K562 (cell line): ENCODE data around the gene ACY1. TPM values are rescaled to one million over a fixed set of nuclear protein-coding genes. Genes with fewer than 3 reads are reported as not detected.

Source experiments
- ATAC-seq: fragments of 200-7000 bp; cut with Tn5 transposase; 3 replicates; pipeline ENCODE4 v1.9.1; 2020; ENCODE audit warnings: moderate library complexity
- BruUV-seq: library from RNA; stranded (reverse); fragments of 400-500 nt; replicated peaks from 2 replicates; lab custom pipeline; 2021; lab: Mats Ljungman, UMichigan
- CTCF ChIA-PET: fragments of 300-600 bp; formaldehyde crosslinking; extraction: SDS; loops from one replicate; lab custom pipeline; 2021; ENCODE audit warnings: low intra/inter-chr PET ratio; lab: Yijun Ruan, JAX
- POLR2A ChIA-PET: fragments of 300-600, 350-650 bp; sonication (Branson Sonifier 250); formaldehyde crosslinking; extraction: SDS; loops from one replicate; lab custom pipeline; 2021; ENCODE audit warnings: antibody characterized with exemption, inconsistent platforms; lab: Yijun Ruan, JAX
- DNase-seq, 4 experiments: peaks; one replicate each; pipeline versions ENCODE4 v3.0.0 to v3.0.0-alpha.2; 2011 to 2018; ENCODE audit warnings: low spot score in 3 of 4, mixed read lengths in 3 of 4; ENCODE audit errors: extremely low read depth in 1 of 4
- FAIRE-seq: peaks from 2 replicates; lab custom pipeline; 2011; peaks lifted over from hg19 to GRCh38; lab: Jason Lieb, UNC
- H2AFZ ChIP-seq: 2 replicates; pipeline ENCODE4 v1.6.0; 2011; ENCODE audit warnings: low read depth, low read length, control low read depth, inconsistent platforms
- H3K27ac ChIP-seq: fragments of 200-600 bp; 3 replicates; pipeline ENCODE4 v1.8.0; 2011; ENCODE audit warnings: low read depth, mild to moderate bottlenecking, control low read depth, inconsistent platforms, low read length, moderate library complexity, mixed read lengths; ENCODE audit errors: extremely low read depth
- H3K27me3 ChIP-seq, 2 experiments: fragments of 300-600 bp in 1 of 2; 2 replicates in 1 of 2; 3 replicates in 1 of 2; pipeline versions ENCODE4 v1.6.0 to v1.8.0; 2011; ENCODE audit warnings: inconsistent platforms in 2 of 2, low read length in 2 of 2, mild to moderate bottlenecking in 1 of 2, mixed read lengths in 1 of 2, moderate library complexity in 1 of 2; ENCODE audit not compliant: control insufficient read depth in 2 of 2, insufficient read depth in 2 of 2
- H3K36me3 ChIP-seq: fragments of 300-600 bp; 3 replicates; pipeline ENCODE4 v1.8.0; 2011; ENCODE audit warnings: mild to moderate bottlenecking, low read length, inconsistent platforms; ENCODE audit not compliant: control insufficient read depth, insufficient read depth
- H3K4me1 ChIP-seq, 2 experiments: fragments of 200-600 bp in 1 of 2; replicated peaks in 1 of 2; 2 replicates in 1 of 2; 3 replicates in 1 of 2; pipeline versions ENCODE4 v1.5.1 to v1.8.0; 2011; ENCODE audit warnings: inconsistent platforms in 2 of 2, low read length in 2 of 2, mild to moderate bottlenecking in 1 of 2, mixed read lengths in 1 of 2, moderate library complexity in 1 of 2; ENCODE audit not compliant: control insufficient read depth in 2 of 2, insufficient read depth in 2 of 2
- H3K4me2 ChIP-seq: 2 replicates; pipeline ENCODE4 v1.6.1; 2011; ENCODE audit warnings: low read length, control low read depth, inconsistent platforms, mixed read lengths; ENCODE audit not compliant: insufficient read depth
- H3K4me3 ChIP-seq: fragments of 200-600 bp; sonication (generic), shearing (Covaris generic); 2 replicates; pipeline ENCODE4 v1.5.1; 2016; ENCODE audit warnings: control low read depth, inconsistent platforms
- H3K79me2 ChIP-seq: fragments of 200-600 bp; 3 replicates; pipeline ENCODE4 v1.8.0; 2011; ENCODE audit warnings: low read length, inconsistent platforms; ENCODE audit not compliant: control insufficient read depth, insufficient read depth
- H3K9ac ChIP-seq, 2 experiments: 2 replicates each; pipeline versions ENCODE4 v1.6.0 to v1.6.1; 2011; ENCODE audit warnings: low read depth in 2 of 2, low read length in 2 of 2, control low read depth in 1 of 2, inconsistent platforms in 1 of 2, mild to moderate bottlenecking in 1 of 2, mixed read lengths in 1 of 2; ENCODE audit not compliant: insufficient read depth in 1 of 2
- H3K9me1 ChIP-seq: one replicate; pipeline ENCODE4 v1.6.0; 2011; ENCODE audit warnings: inconsistent platforms, mild to moderate bottlenecking, low read length, moderate library complexity; ENCODE audit not compliant: control insufficient read depth, insufficient read depth
- H3K9me3 ChIP-seq: replicated peaks from 2 replicates; pipeline ENCODE4 v1.5.1; 2011; ENCODE audit warnings: low read depth, low read length, inconsistent platforms; ENCODE audit not compliant: control insufficient read depth, insufficient read depth
- H4K20me1 ChIP-seq: replicated peaks from 2 replicates; pipeline ENCODE4 v1.6.1; 2011; ENCODE audit warnings: low read length, inconsistent platforms, mixed read lengths; ENCODE audit not compliant: control insufficient read depth, insufficient read depth
- CREB1 ChIP-seq, 2 experiments: sonication (generic) in 1 of 2; formaldehyde crosslinking in 1 of 2; IDR thresholded peaks; 2 replicates each; pipeline versions ENCODE4 v1.6.1 to v1.8.0; 2012 to 2022; ENCODE audit warnings: inconsistent platforms in 1 of 2, mild to moderate bottlenecking in 1 of 2, missing genetic modification reagents in 1 of 2, moderate library complexity in 1 of 2
- GTF2E2 ChIP-seq: fragments of 200-800 bp; sonication (Bioruptor generic); IDR thresholded peaks from 2 replicates; pipeline ENCODE4 v1.6.1; 2016; ENCODE audit warnings: missing genetic modification characterization, missing compliant biosample characterization
- HDAC8 ChIP-seq: fragments of 450-650 bp; IDR thresholded peaks from 2 replicates; pipeline ENCODE4 v1.6.1; 2016; ENCODE audit warnings: mild to moderate bottlenecking, missing genetic modification characterization, moderate library complexity, missing compliant biosample characterization
- SMAD1 ChIP-seq: fragments of 150-350 bp; IDR thresholded peaks from 2 replicates; pipeline ENCODE4 v1.6.1; 2014; ENCODE audit warnings: low read length, low read depth; ENCODE audit not compliant: partially characterized antibody
- TBL1XR1 ChIP-seq, 2 experiments: IDR thresholded peaks; 2 replicates each; pipeline ENCODE4 v1.6.1; 2012; ENCODE audit warnings: improper control_type of control experiment in 2 of 2, low read length in 2 of 2, mild to moderate bottlenecking in 1 of 2
- ZNF324 ChIP-seq: fragments of 250-450 bp; sonication (Bioruptor Pico); IDR thresholded peaks from 2 replicates; pipeline ENCODE4 v1.4.0; 2020; ENCODE audit warnings: mild to moderate bottlenecking
- WGBS: fragments of 100-300 bp; shearing (Covaris generic); methylation state at CpG from one replicate; pipeline ENCODE4 v1.1.6; 2016; ENCODE audit warnings: low coverage, mixed read lengths; ENCODE audit not compliant: insufficient coverage; ENCODE audit errors: missing lambda C conversion rate; 5-methylcytosine and 5-hydroxymethylcytosine counted together
- in situ Hi-C: fragments of 300-500 bp; cut with MboI; formaldehyde crosslinking; loops from 4 replicates; pipeline ENCODE4 v1.15.0; 2018; ENCODE audit warnings: inconsistent platforms, mixed read lengths
- intact Hi-C: fragments of 100-400 bp; cut with micrococcal nuclease; formaldehyde crosslinking; loops from 2 replicates; pipeline ENCODE4 v1.14.2; 2022
- polyA plus RNA-seq, 8 experiments: library from polyadenylated mRNA; depleted of rRNA in 4 of 8; stranded (reverse) in 5 of 8; unstranded in 3 of 8; fragments of >200 nt; fragmentation: Nextera tagmentation in 2 of 8; fragmentation: Illumina TruSeq in 1 of 8; extraction: Ambion mirVana in 2 of 8; extraction: Trizol in 1 of 8; gene quantifications; 2 replicates each; pipeline versions ENCODE4 v1.2.1 to v1.2.3, GENCODE V29; 2011 to 2014; ENCODE audit warnings: inconsistent platforms in 1 of 8, missing spikeins in 1 of 8
- total RNA-seq, 7 experiments: library from RNA; depleted of rRNA in 6 of 7; stranded (reverse); fragments of >200 nt in 6 of 7; fragmentation: Illumina TruSeq in 2 of 7; extraction: Trizol in 2 of 7; gene quantifications; 2 replicates each; pipeline versions ENCODE4 v1.2.1 to v1.2.3, GENCODE V29; 2011 to 2021; ENCODE audit warnings: low replicate concordance in 1 of 7
- TF ChIP-seq, protein P1 (sequence below), 2 experiments: fragments of 150-350 bp in 1 of 2; IDR thresholded peaks; 2 replicates each; pipeline ENCODE4 v1.6.1; 2012 to 2016; ENCODE audit warnings: low read depth in 2 of 2, low read length in 2 of 2, mild to moderate bottlenecking in 1 of 2, moderate library complexity in 1 of 2

Gene ACY1
- total and polyA plus RNA-seq, 9 of the 15 experiments (the other 6 are each of a cell fraction or from before 2014, with no cell fraction given) = 70.7 to 195 (median 123) TPM

DNA sequence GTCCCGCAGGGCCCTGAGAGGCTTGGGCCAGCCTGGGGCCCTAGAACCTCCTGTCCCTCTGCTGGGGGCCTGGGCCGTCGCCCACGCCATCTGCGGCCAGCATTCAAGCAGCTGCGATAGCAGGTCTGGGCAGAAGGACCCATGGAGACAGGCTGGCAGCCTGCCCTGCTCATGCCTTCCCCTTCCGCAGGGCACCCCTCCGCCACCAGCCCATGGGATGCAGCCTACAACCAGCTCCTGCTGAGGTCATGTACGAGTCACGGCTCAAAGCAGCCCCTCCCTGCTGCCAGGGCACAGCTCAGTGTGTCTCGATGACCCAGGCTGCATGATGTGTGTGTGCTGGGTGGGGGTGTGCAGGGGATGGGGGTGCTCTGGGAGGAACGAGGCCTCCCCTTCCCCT, 45.2 kb downstream of the ACY1 start:
- H3K79me2 ChIP-seq = no peaks in the 10 kb centered on the region
- POLR2A ChIA-PET = interaction anchor here (0.6 to 0.7 kb wide), 3 partner anchors 187 to 564 kb away, joined by 3 read pairs; no protein-coding TSS in a partner anchor
- H3K4me3 ChIP-seq = no peak overlapping the region
- in situ Hi-C loops = no loop called here
- no TSS peak for BruUV-seq
- peak overlapping the region in 1 of 2 experiments; percentile 81; a peak in 1 of 4 replicates for H3K9ac ChIP-seq
- TF ChIP-seq SMAD1 (no peak), ZNF324 (no peak), HDAC8 (tag) (no peak), CREB1 (IDR thresholded peaks at IDR 0.05) (no peak), CREB1 (CRISPR knock-in tag; IDR thresholded peaks at IDR 0.05) (no peak), TBL1XR1 (IDR thresholded peaks at IDR 0.05; ENCODE audit: low read length in 2 of 2) (no peak), GTF2E2 (tag) (no peak)
- TF ChIP-seq, protein P1, sequence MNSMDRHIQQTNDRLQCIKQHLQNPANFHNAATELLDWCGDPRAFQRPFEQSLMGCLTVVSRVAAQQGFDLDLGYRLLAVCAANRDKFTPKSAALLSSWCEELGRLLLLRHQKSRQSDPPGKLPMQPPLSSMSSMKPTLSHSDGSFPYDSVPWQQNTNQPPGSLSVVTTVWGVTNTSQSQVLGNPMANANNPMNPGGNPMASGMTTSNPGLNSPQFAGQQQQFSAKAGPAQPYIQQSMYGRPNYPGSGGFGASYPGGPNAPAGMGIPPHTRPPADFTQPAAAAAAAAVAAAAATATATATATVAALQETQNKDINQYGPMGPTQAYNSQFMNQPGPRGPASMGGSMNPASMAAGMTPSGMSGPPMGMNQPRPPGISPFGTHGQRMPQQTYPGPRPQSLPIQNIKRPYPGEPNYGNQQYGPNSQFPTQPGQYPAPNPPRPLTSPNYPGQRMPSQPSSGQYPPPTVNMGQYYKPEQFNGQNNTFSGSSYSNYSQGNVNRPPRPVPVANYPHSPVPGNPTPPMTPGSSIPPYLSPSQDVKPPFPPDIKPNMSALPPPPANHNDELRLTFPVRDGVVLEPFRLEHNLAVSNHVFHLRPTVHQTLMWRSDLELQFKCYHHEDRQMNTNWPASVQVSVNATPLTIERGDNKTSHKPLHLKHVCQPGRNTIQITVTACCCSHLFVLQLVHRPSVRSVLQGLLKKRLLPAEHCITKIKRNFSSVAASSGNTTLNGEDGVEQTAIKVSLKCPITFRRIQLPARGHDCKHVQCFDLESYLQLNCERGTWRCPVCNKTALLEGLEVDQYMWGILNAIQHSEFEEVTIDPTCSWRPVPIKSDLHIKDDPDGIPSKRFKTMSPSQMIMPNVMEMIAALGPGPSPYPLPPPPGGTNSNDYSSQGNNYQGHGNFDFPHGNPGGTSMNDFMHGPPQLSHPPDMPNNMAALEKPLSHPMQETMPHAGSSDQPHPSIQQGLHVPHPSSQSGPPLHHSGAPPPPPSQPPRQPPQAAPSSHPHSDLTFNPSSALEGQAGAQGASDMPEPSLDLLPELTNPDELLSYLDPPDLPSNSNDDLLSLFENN (IDR thresholded peaks at IDR 0.05; ENCODE audit: low read depth in 2 of 2, low read length in 2 of 2) = no peak
- H4K20me1 ChIP-seq = no peaks in the 10 kb centered on the region; the same call in 1 of the 2 replicates
- H2AFZ ChIP-seq = no peak overlapping the region
- DNase-seq = no peak
- H3K36me3 ChIP-seq = no peaks in the 10 kb centered on the region
- H3K9me3 ChIP-seq = no peaks in the 10 kb centered on the region
- peak; percentile 18; the same call in 1 of the 3 replicates for ATAC-seq
- H3K4me1 ChIP-seq = peaks cover 14 to 30% of the 10 kb centered on the region in 2 experiments
- 52% methylated on average over 4 of the region's 12 CpGs for WGBS
- no peaks in the 10 kb centered on the region for H3K9me1 ChIP-seq
- intact Hi-C loops = no loop called here
- H3K27ac ChIP-seq = no peak overlapping the region
- no peak for FAIRE-seq
- H3K4me2 ChIP-seq = peak overlapping the region; percentile 52; the same call in 1 of the 2 replicates
- CTCF ChIA-PET = no interaction called here
- H3K27me3 ChIP-seq = no peaks in the 10 kb centered on the region; a peak in 1 of 5 replicates
